Thyroid gland (tissue), 4 donors: ENCODE data around the gene FLII. TPM values are rescaled to one million over a fixed set of nuclear protein-coding genes. Genes with fewer than 3 reads are reported as not detected.

ENCODE experiments used
- DNase-seq, 2 donors: peaks; one replicate each; pipeline ENCODE4 v3.0.0-alpha.2; 2019
- H3K27ac ChIP-seq, 3 donors: fragments of 200-600 bp; sonication (generic); 1 replicate in 2 of 3; 2 replicates in 1 of 3; pipeline ENCODE4 v1.5.1; 2016 to 2019; ENCODE audit warnings: mild to moderate bottlenecking in 1 of 3, moderate library complexity in 1 of 3
- H3K27me3 ChIP-seq: fragments of 200-600 bp; sonication (generic); one replicate; pipeline ENCODE4 v1.5.1; 2019
- H3K36me3 ChIP-seq, 2 donors: fragments of 200-600 bp; sonication (generic); one replicate each; pipeline ENCODE4 v1.5.1; 2016 to 2019
- H3K4me1 ChIP-seq, 2 donors: fragments of 200-600 bp; sonication (generic); one replicate each; pipeline ENCODE4 v1.5.1; 2017 to 2019
- H3K4me3 ChIP-seq, 3 donors: fragments of 200-600 bp; sonication (generic); replicated peaks in 1 of 3; 1 replicate in 2 of 3; 2 replicates in 1 of 3; pipeline ENCODE4 v1.5.1; 2016; ENCODE audit warnings: mild to moderate bottlenecking in 1 of 3
- H3K9me3 ChIP-seq: fragments of 200-600 bp; sonication (generic); one replicate; pipeline ENCODE4 v1.5.1; 2017
- POLR2A ChIP-seq, 2 donors: fragments of 450-650 bp; IDR thresholded peaks; one replicate each; pipeline ENCODE4 v1.6.1; 2017; ENCODE audit warnings: antibody characterized with exemption in 2 of 2, mild to moderate bottlenecking in 2 of 2, moderate library complexity in 1 of 2
- WGBS, 2 donors: methylation state at CpG; one replicate each; pipeline ENCODE4 v1.1.5; 2017; 5-methylcytosine and 5-hydroxymethylcytosine counted together
- intact Hi-C: fragments of 100-400 bp; cut with DNase I; formaldehyde crosslinking; loops from one replicate; pipeline ENCODE4 v1.15.1; 2023
- total RNA-seq, 4 donors: library from RNA; depleted of rRNA; stranded (reverse); fragments of >200 nt; gene quantifications; one replicate each; pipeline ENCODE4 v1.2.3, GENCODE V29; 2016
- TF ChIP-seq, protein P1 (sequence below), 6 experiments: fragments of 200-600 bp in 3 of 6; fragments of 450-650 bp in 3 of 6; sonication (generic) in 3 of 6; IDR thresholded peaks; one replicate each; pipeline ENCODE4 v1.5.1; 2016 to 2019; ENCODE audit warnings: antibody characterized with exemption in 6 of 6, mild to moderate bottlenecking in 2 of 6, inconsistent platforms in 1 of 6, moderate library complexity in 1 of 6

The FLII gene
- total RNA-seq, 4 donors from 2014 or later = 231 to 259 (median 241) TPM

DNA sequence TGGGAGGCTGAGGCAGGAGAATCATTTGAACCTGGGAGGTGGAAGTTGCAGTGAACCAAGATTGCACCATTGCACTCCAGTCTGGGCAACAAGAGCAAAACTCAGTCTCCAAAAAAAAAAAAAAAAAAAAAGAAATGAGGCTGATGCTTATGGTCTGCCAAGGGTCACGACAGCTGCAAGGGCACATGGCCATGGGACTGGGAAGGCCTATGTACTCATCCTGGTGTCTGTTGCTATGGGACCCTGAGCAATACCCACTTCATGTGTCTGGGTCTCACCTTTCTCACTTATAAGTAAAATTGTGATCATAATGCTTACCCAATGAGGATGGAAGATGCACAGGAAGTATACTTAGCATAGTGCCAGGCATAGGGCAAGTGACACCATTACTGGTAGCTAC lies 18.5 kb upstream of the FLII start:
- Histone ChIP-seq H3K36me3 (peaks cover 29 to 36% of the 10 kb centered on the region in 2 donors), H3K4me3 (no peak overlapping the region), H3K4me1 (peaks cover 10 to 12% of the 10 kb centered on the region in 2 donors), H3K27me3 (no peaks in the 10 kb centered on the region), H3K27ac (no peak overlapping the region), H3K9me3 (no peaks in the 10 kb centered on the region)
- DNase-seq = no peak
- TF ChIP-seq, protein P1, sequence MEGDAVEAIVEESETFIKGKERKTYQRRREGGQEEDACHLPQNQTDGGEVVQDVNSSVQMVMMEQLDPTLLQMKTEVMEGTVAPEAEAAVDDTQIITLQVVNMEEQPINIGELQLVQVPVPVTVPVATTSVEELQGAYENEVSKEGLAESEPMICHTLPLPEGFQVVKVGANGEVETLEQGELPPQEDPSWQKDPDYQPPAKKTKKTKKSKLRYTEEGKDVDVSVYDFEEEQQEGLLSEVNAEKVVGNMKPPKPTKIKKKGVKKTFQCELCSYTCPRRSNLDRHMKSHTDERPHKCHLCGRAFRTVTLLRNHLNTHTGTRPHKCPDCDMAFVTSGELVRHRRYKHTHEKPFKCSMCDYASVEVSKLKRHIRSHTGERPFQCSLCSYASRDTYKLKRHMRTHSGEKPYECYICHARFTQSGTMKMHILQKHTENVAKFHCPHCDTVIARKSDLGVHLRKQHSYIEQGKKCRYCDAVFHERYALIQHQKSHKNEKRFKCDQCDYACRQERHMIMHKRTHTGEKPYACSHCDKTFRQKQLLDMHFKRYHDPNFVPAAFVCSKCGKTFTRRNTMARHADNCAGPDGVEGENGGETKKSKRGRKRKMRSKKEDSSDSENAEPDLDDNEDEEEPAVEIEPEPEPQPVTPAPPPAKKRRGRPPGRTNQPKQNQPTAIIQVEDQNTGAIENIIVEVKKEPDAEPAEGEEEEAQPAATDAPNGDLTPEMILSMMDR (IDR thresholded peaks at IDR 0.05) = no peak
- no peak for TF ChIP-seq POLR2A (IDR thresholded peaks at IDR 0.05)
- intact Hi-C loops = no loop called here
- WGBS, 2 donors = 87 to 90% methylated on average over 1 of the region's 1 CpG

DNA sequence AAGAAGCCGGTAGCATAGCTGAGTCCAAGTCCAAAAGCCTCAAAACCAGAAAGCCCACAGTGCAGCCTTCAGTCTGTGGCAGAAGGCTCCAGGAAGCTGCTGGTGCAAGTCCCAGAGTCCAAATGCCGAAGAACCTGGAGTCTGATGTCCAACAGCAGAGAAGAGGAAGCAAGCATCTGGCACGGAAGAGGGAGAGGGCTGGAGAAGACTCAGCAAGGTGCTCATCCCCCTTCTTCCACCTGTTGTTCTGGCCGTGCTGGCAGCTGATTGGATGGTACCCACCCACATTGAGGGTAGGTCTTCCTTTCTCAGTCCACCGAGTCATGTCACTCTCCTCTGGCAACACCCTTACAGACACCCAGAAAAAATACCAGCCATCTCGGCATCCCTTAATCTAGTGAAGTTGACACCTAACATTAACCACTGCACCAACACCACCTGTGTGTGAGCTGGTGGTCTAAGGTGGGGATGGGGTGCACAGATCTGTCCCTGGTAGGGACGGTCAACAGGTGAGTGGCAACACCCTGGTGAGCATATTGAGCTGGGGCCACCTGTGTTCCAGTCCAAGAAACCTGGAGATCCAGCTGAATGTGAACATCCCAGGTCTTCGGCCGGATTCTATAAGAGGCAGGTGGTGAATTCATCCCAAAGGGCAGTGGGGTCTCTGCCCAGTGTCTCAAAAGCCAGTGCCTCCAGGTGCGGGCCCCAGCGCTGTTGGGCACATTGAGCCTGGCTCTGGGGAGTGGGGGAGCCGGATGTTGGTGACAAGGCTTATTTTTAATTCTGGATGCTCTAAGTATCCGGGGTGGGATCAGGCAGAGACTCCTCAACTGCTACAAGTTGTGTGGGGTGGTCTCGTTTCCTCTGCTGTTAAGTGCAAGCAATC lies 11.8 kb upstream of the FLII start:
- no peaks in the 10 kb centered on the region for H3K27me3 ChIP-seq
- no peak overlapping the region for H3K27ac ChIP-seq
- DNase-seq = no peak
- TF ChIP-seq, protein P1 (IDR thresholded peaks at IDR 0.05) = no peak
- no peak for TF ChIP-seq POLR2A (IDR thresholded peaks at IDR 0.05)
- H3K4me3 ChIP-seq = no peak overlapping the region
- H3K36me3 ChIP-seq = peaks cover 9 to 14% of the 10 kb centered on the region in 2 donors
- 89% methylated on average over 14 of the region's 14 CpGs for WGBS, 2 donors
- no peaks in the 10 kb centered on the region for H3K9me3 ChIP-seq
- intact Hi-C loops = no loop called here
- no peaks in the 10 kb centered on the region for H3K4me1 ChIP-seq

DNA sequence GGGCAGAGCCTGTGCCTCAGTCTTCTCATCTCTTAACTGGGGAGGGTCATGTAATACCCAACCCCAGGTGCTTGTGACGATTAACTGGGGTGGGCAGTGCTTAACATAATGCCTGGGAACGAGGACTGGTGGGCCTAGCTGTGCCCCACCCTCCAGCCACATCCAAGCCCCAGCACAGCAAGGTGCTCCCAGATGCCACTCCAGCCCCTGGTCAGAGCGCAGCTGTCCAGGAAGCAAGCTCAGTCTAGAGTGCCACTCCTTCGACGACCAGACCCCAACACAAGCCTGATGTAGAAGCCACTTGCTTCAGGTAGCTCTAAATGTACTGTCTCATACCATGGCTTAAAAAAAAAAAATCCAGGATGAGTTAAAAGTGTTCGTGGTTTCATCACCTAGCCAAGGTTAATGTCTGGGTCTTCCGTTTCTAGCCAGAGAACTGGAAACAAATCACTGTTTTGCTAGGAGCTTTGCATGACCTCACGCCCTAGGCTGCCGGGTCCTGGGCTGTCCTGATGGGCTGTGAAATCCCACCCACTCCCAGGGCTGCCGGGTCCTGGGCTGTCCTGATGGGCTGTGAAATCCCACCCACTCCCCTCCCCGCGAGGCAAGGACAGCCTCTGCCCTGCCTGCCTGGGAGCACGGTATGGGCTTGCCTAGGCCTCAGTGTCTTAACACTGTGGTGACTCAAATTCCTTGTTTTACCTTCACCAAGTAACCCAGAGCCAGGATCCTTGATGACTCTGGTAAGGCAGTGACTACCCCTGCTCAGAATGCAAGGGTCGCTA lies 9.6 kb upstream of the FLII start:
- no peak for TF ChIP-seq POLR2A (IDR thresholded peaks at IDR 0.05)
- TF ChIP-seq, protein P1 (IDR thresholded peaks at IDR 0.05) = no peak
- H3K27ac ChIP-seq = no peak overlapping the region
- no peaks in the 10 kb centered on the region for H3K27me3 ChIP-seq
- no peak overlapping the region for H3K4me3 ChIP-seq
- WGBS, 2 donors = 52 to 60% methylated on average over 9 to 13 of the region's 14 CpGs
- H3K4me1 ChIP-seq = no peaks in the 10 kb centered on the region
- H3K36me3 ChIP-seq = peaks cover 24 to 26% of the 10 kb centered on the region in 2 donors
- no peak for DNase-seq
- intact Hi-C loops = no loop called here
- H3K9me3 ChIP-seq = no peaks in the 10 kb centered on the region

DNA sequence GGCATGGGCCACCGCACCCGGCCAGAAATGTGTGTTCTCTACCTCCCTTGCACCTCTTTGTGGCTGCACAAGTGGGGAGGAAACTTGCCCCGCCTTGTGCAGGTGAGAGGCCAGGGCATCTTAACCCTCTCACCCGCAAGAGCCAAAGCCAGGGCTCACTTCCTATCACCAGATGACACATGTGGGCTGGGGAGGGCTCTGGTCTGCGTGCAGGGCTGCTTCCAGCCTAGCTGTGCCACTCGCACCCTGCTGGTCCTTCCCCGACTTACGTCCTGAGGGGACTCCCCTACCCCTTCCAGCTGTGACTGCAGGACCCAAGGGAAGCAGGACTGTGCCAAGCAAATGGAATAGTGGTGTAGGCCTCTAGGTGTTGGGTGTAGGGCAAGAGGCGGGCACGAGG lies 8.8 kb upstream of the FLII start:
- H3K27me3 ChIP-seq = no peaks in the 10 kb centered on the region
- peaks cover 1 to 6% of the 10 kb centered on the region in 2 donors for H3K4me1 ChIP-seq
- 67 to 71% methylated on average over 8 to 9 of the region's 10 CpGs for WGBS, 2 donors
- no peak overlapping the region for H3K4me3 ChIP-seq
- H3K9me3 ChIP-seq = no peaks in the 10 kb centered on the region
- no peak for TF ChIP-seq POLR2A (IDR thresholded peaks at IDR 0.05)
- TF ChIP-seq, protein P1 (IDR thresholded peaks at IDR 0.05) = no peak
- intact Hi-C loops = no loop called here
- no peak for DNase-seq
- H3K36me3 ChIP-seq = peaks cover 27% of the 10 kb centered on the region in 2 donors
- H3K27ac ChIP-seq = no peak overlapping the region
